ENCODE results near the gene TIRAP. TPM values are rescaled to one million over a fixed set of nuclear protein-coding genes. Genes with fewer than 3 reads are reported as not detected.

The TIRAP gene
- total RNA-seq (2022; extraction: Qiagen RNA extraction; ENCODE audit: low read depth) = 5.9 to 7.3 TPM (median 6.9 TPM) in 5 replicates

GRCh38 chr11:126282736-126283591 is at the start of gene TIRAP:
TSS of gene TIRAP (plus strand) at chr11:126283093. CDS start at chr11:126290895, 7,802 bp downstream.

DNA sequence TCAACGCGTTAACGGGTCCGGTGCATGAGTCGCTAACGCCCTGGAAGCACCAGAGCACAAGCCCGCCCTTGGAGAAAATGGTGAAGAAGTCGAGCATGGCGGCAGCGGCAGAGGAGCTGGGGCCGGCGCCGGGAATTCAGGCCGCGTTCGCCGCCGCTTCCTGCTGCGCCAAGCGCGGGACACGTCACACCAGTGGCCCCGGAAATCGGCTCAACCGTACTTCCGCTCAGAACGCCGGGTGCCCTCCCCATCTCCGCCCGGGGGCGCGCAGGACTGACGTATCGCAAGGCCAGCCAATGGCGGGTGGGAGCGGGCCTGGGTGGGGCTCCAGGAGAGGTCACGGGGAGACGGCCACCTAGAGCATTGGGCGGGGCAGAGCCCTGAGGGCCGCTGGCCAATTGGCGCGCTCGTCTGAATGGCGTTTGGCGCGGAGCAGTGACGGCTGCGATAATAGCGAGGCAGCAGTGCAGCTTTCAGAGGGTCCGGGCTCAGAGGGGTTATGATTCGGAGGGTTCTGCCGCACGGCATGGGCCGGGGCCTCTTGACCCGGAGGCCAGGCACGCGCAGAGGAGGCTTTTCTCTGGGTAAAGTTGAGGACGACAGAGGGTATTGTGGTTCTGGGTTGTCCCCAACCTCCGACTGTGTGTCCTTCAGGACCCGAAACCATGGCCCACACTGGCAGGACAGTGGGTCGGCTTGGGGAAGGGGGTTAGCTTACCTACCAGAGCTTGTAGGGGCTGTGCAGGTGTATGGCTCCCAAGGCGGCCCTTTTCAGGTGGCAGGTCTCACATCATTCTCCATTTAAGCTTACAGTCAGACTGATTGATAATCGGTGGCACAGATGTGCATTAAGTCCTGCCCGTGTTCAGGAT is 13.9 kb upstream of the TIRAP start, which contains the start of the genes FOXRED1 and SRPRA:
FOXRED1 (plus strand) TSS at position 447 of the 872 bp plus-strand sequence; CDS start at position 500, 53 bp downstream.
SRPRA (minus strand) TSS at position 188 of the 872 bp plus-strand sequence; CDS start at position 97, 91 bp downstream.

GRCh38 chr11:126303623-126304456 is 20.9 kb downstream of the TIRAP start, which contains the start of gene DCPS:
TSS of gene DCPS (plus strand) at chr11:126304060. CDS start at chr11:126304081, 21 bp downstream.

Other genes starting within 250 kb of the TIRAP start
- 1.4 to 3.6 TPM (median 2.5 TPM) in 5 replicates for gene CDON, start 220.2 kb upstream of the TIRAP start, total RNA-seq (2022; extraction: Qiagen RNA extraction; ENCODE audit: low read depth)
- gene RPUSD4, start 71.4 kb upstream of the TIRAP start, total RNA-seq (2022; extraction: Qiagen RNA extraction; ENCODE audit: low read depth) = 14.8 to 18.8 TPM (median 18.5 TPM) in 5 replicates
- gene FAM118B, start 71.3 kb upstream of the TIRAP start, total RNA-seq (2022; extraction: Qiagen RNA extraction; ENCODE audit: low read depth) = 15.3 to 20.1 TPM (median 16.1 TPM) in 5 replicates
- gene SRPRA, start 14.2 kb upstream of the TIRAP start, total RNA-seq (2022; extraction: Qiagen RNA extraction; ENCODE audit: low read depth) = 56.1 to 66.9 TPM (median 58.9 TPM) in 5 replicates
- 17.2 to 24.4 TPM (median 22.5 TPM) in 5 replicates for gene FOXRED1, start 13.9 kb upstream of the TIRAP start, total RNA-seq (2022; extraction: Qiagen RNA extraction; ENCODE audit: low read depth)
- 14.1 to 18.6 TPM (median 17.9 TPM) in 5 replicates for gene DCPS, start 21.0 kb downstream of the TIRAP start, total RNA-seq (2022; extraction: Qiagen RNA extraction; ENCODE audit: low read depth)
- 21.1 to 27.7 TPM (median 27.1 TPM) in 5 replicates for gene ST3GAL4, start 72.6 kb downstream of the TIRAP start, total RNA-seq (2022; extraction: Qiagen RNA extraction; ENCODE audit: low read depth)